HG03045 (cell line): Measurements from ENCODE around the gene DCAF12.
"Not testable (repeated sequence)": the region's sequence is repeated elsewhere in the genome, so short reads cannot be mapped to it uniquely, and the experiment has no call there.

Source experiments
- ATAC-seq: cut with Tn5 transposase; IDR thresholded peaks from one replicate; pipeline ENCODE4 v1.9.1; 2021; ENCODE audit warnings: mild to moderate bottlenecking, moderate library complexity; ENCODE audit not compliant: unreplicated experiment

DCAF12 gene

GRCh38 chr9:34072410-34072809 is 54.1 kb downstream of the DCAF12 start:
- ATAC-seq: no peak

- no peak for ATAC-seq
Measured at GRCh38 chr9:34070606-34071324, 55.7 kb downstream of the DCAF12 start.

GRCh38 chr9:34069831-34070230 is 56.7 kb downstream of the DCAF12 start:
- ATAC-seq: no peak

- no peak for ATAC-seq
Measured at GRCh38 chr9:34065541-34065940, 61.0 kb downstream of the DCAF12 start.

- no peak for ATAC-seq
Measured at GRCh38 chr9:34059954-34060353, 66.5 kb downstream of the DCAF12 start.

GRCh38 chr9:34059281-34059680 is 67.2 kb downstream of the DCAF12 start:
- ATAC-seq: no peak

GRCh38 chr9:34049630-34050384 is 76.7 kb downstream of the DCAF12 start:
- no peak for ATAC-seq

GRCh38 chr9:34048727-34049629 is 77.5 kb downstream of the DCAF12 start, which contains the start of gene UBAP2:
TSS of gene UBAP2 (minus strand) at chr9:34048887. CDS start at chr9:34017148, 31,739 bp downstream.
- peak; percentile 79 for ATAC-seq

- ATAC-seq: peak; percentile 33
Measured at GRCh38 chr9:34047864-34048726, 78.4 kb downstream of the DCAF12 start.

GRCh38 chr9:34046784-34047379 is 79.6 kb downstream of the DCAF12 start:
- ATAC-seq: no peak

GRCh38 chr9:34045903-34046302 is 80.6 kb downstream of the DCAF12 start:
- ATAC-seq: no peak

- not testable (repeated sequence) for ATAC-seq
Measured at GRCh38 chr9:34042074-34042473, 84.4 kb downstream of the DCAF12 start.

- not testable (repeated sequence) for ATAC-seq
Measured at GRCh38 chr9:34038851-34039250, 87.6 kb downstream of the DCAF12 start.

- ATAC-seq: no peak
Measured at GRCh38 chr9:34037626-34038025, 88.9 kb downstream of the DCAF12 start.

- no peak for ATAC-seq
Measured at GRCh38 chr9:34036625-34037024, 89.9 kb downstream of the DCAF12 start.
